HG03064 (cell line): Measurements from ENCODE around the gene SEMA3A.

ENCODE experiments used
- ATAC-seq: cut with Tn5 transposase; IDR thresholded peaks from one replicate; pipeline ENCODE4 v1.9.1; 2021; ENCODE audit warnings: low read depth; ENCODE audit not compliant: unreplicated experiment

The SEMA3A gene

GRCh38 chr7:83952236-83952635 is 242.4 kb downstream of the SEMA3A start:
- ATAC-seq = no peak

- ATAC-seq = peak; percentile 88
These were observed 247.3 kb downstream of the SEMA3A start for GRCh38 chr7:83947260-83947659.

- no peak for ATAC-seq
These were observed 247.8 kb downstream of the SEMA3A start for GRCh38 chr7:83946801-83947200.

GRCh38 chr7:83941300-83941699 is 253.3 kb downstream of the SEMA3A start:
- ATAC-seq = no peak

- no peak for ATAC-seq
These were observed 256.7 kb downstream of the SEMA3A start for GRCh38 chr7:83937930-83938329.

GRCh38 chr7:83936056-83936708 is 258.4 kb downstream of the SEMA3A start:
- ATAC-seq = peak; percentile 68

- no peak for ATAC-seq
These were observed 260.4 kb downstream of the SEMA3A start for GRCh38 chr7:83934118-83934734.

- ATAC-seq = no peak
These were observed 262.6 kb downstream of the SEMA3A start for GRCh38 chr7:83931968-83932367.

- ATAC-seq = no peak
These were observed 264.3 kb downstream of the SEMA3A start for GRCh38 chr7:83930262-83930661.

- no peak for ATAC-seq
These were observed 268.7 kb downstream of the SEMA3A start for GRCh38 chr7:83925860-83926259.

GRCh38 chr7:83921941-83922607 is 272.5 kb downstream of the SEMA3A start:
- no peak for ATAC-seq

- ATAC-seq = no peak
These were observed 273.2 kb downstream of the SEMA3A start for GRCh38 chr7:83921271-83921940.

GRCh38 chr7:83918142-83918541 is 276.4 kb downstream of the SEMA3A start:
- no peak for ATAC-seq

- ATAC-seq = no peak
These were observed 281.4 kb downstream of the SEMA3A start for GRCh38 chr7:83913174-83913573.

- no peak for ATAC-seq
These were observed 286.1 kb downstream of the SEMA3A start for GRCh38 chr7:83908526-83908925.
